ENCODE data around the gene SETD9. TPM values are rescaled to one million over a fixed set of nuclear protein-coding genes. Genes with fewer than 3 reads are reported as not detected.

Gene SETD9
- total and polyA plus RNA-seq, 4 donors = 3.1 to 10.1 (median 6.1) TPM

- TF ChIP-seq ZBTB33 (IDR thresholded peaks at IDR 0.05) (no peak), RXRA (IDR thresholded peaks at IDR 0.05) (no peak)
Observed at GRCh38 chr5:56962286-56962685, 52.9 kb downstream of the SETD9 start (continued).

GRCh38 chr5:56963246-56963645 lies 53.9 kb downstream of the SETD9 start:
- DNase-seq (ENCODE audit: low spot score) = no peak
- Histone ChIP-seq H3K9me3 (ENCODE audit: control insufficient read depth in 4 of 4, low read length in 3 of 4) (no peaks in the 10 kb centered on the region), H3K4me3 (ENCODE audit: low read depth in 1 of 3, low read length in 3 of 3) (no peak overlapping the region), H3K27me3 (ENCODE audit: control insufficient read depth in 4 of 4, insufficient read depth in 4 of 4, low read length in 3 of 4) (no peaks in the 10 kb centered on the region), H3K9ac (ENCODE audit: low read depth in 1 of 2, low read length in 2 of 2) (no peak overlapping the region), H3K27ac (ENCODE audit: low read depth in 1 of 2, low read length in 2 of 2) (no peak overlapping the region), H3K36me3 (ENCODE audit: control insufficient read depth in 4 of 4, insufficient read depth in 3 of 4, low read depth in 1 of 4, low read length in 3 of 4) (no peaks in the 10 kb centered on the region), H3K4me1 (ENCODE audit: control insufficient read depth in 4 of 4, insufficient read depth in 4 of 4, low read length in 3 of 4) (no peaks in the 10 kb centered on the region)
- 72% methylated on average over 5 of the region's 5 CpGs for WGBS
- TF ChIP-seq SP1 (IDR thresholded peaks at IDR 0.05) = no peak
- no peak for TF ChIP-seq EGR1 (IDR thresholded peaks at IDR 0.05; ENCODE audit: low read depth in 2 of 2)
- TF ChIP-seq TAF1 (conservative IDR thresholded peaks at IDR 0.05) = no peak
- no peak for TF ChIP-seq ZBTB33 (IDR thresholded peaks at IDR 0.05)

GRCh38 chr5:56964173-56964572 lies 54.8 kb downstream of the SETD9 start:
- TF ChIP-seq FOXA2 (IDR thresholded peaks at IDR 0.05) = no peak
- peak in 1 of 2 donors; percentile 21 for TF ChIP-seq JUND (IDR thresholded peaks at IDR 0.05)
- no peaks in the 10 kb centered on the region for H3K36me3 ChIP-seq (ENCODE audit: control insufficient read depth in 4 of 4, insufficient read depth in 3 of 4, low read depth in 1 of 4, low read length in 3 of 4)

More at GRCh38 chr5:56964173-56964572, 54.8 kb downstream of the SETD9 start:
- Histone ChIP-seq H3K4me3 (ENCODE audit: low read depth in 1 of 3, low read length in 3 of 3) (no peak overlapping the region), H3K4me1 (ENCODE audit: control insufficient read depth in 4 of 4, insufficient read depth in 4 of 4, low read length in 3 of 4) (no peaks in the 10 kb centered on the region), H3K27me3 (ENCODE audit: control insufficient read depth in 4 of 4, insufficient read depth in 4 of 4, low read length in 3 of 4) (no peaks in the 10 kb centered on the region), H3K9me3 (ENCODE audit: control insufficient read depth in 4 of 4, low read length in 3 of 4) (no peaks in the 10 kb centered on the region), H3K27ac (ENCODE audit: low read depth in 1 of 2, low read length in 2 of 2) (no peak overlapping the region), H3K9ac (ENCODE audit: low read depth in 1 of 2, low read length in 2 of 2) (no peak overlapping the region)
- DNase-seq (ENCODE audit: low spot score) = no peak
- WGBS = 64% methylated on average over 2 of the region's 2 CpGs

Other genes starting within 250 kb of the SETD9 start
- gene MAP3K1, start 94.0 kb upstream of the SETD9 start, total RNA-seq = 10 to 100 TPM; 10.1 to 15.4 TPM
- 1 to 10 TPM; 2.4 to 3.3 TPM for gene MAP3K1, start 94.0 kb upstream of the SETD9 start, polyA plus RNA-seq
- 10 to 100 TPM; 11.1 to 15.5 TPM for gene MIER3, start 42.5 kb downstream of the SETD9 start, total RNA-seq
- gene MIER3, start 42.5 kb downstream of the SETD9 start, polyA plus RNA-seq = 1 to 10 TPM; 4.1 to 5.1 TPM

Data from liver (tissue), 9 donors.